Midbrain (tissue), 1 donor: ENCODE data around the gene STAG3.
"Not testable (repeated sequence)": the region's sequence is repeated elsewhere in the genome, so short reads cannot be mapped to it uniquely, and the experiment has no call there.

Experiments used
- DNase-seq: peaks from one replicate; lab custom pipeline; 2025; lab: John Stamatoyannopoulos, UW

The STAG3 gene

GRCh38 chr7:100247152-100247757 lies 69.5 kb downstream of the STAG3 start:
- DNase-seq = no peak

- no peak for DNase-seq
Observed at GRCh38 chr7:100248483-100248882, 70.8 kb downstream of the STAG3 start.

- DNase-seq = no peak
Observed at GRCh38 chr7:100257017-100257416, 79.3 kb downstream of the STAG3 start.

- not testable (repeated sequence) for DNase-seq
Observed at GRCh38 chr7:100259984-100260383, 82.3 kb downstream of the STAG3 start.

GRCh38 chr7:100262896-100263295 lies 85.2 kb downstream of the STAG3 start:
- DNase-seq = not testable (repeated sequence)
